DND-41 (cell line): ENCODE measurements around the gene MCC.

Source experiments
- ATAC-seq: fragments of 200-7000 bp; cut with Tn5 transposase; 3 replicates; pipeline ENCODE4 v1.9.1; 2021; ENCODE audit warnings: low read depth; ENCODE audit not compliant: insufficient read depth
- DNase-seq: peaks from one replicate; pipeline ENCODE4 v3.0.0-alpha.2; 2020
- H2AFZ ChIP-seq: 2 replicates; pipeline ENCODE4 v1.6.0; 2012; ENCODE audit warnings: low read depth, low read length
- H3K27ac ChIP-seq: 2 replicates; pipeline ENCODE4 v1.5.1; 2012; ENCODE audit warnings: low read length, inconsistent platforms
- H3K27me3 ChIP-seq: fragments of 200-600 bp; sonication (generic); 2 replicates; pipeline ENCODE4 v1.6.0; 2012; ENCODE audit warnings: low read length, mild to moderate bottlenecking, inconsistent platforms; ENCODE audit not compliant: insufficient read depth, poor library complexity
- H3K36me3 ChIP-seq: 2 replicates; pipeline ENCODE4 v1.5.1; 2012; ENCODE audit warnings: low read length, inconsistent platforms; ENCODE audit not compliant: insufficient read depth
- H3K4me1 ChIP-seq: 2 replicates; pipeline ENCODE4 v1.5.1; 2012; ENCODE audit warnings: mild to moderate bottlenecking, low read length; ENCODE audit not compliant: insufficient read depth
- H3K4me2 ChIP-seq: 2 replicates; pipeline ENCODE4 v1.6.0; 2012; ENCODE audit warnings: mild to moderate bottlenecking, moderate library complexity, low read length, inconsistent platforms; ENCODE audit not compliant: insufficient read depth
- H3K4me3 ChIP-seq, 2 experiments: fragments of 200-600 bp in 1 of 2; shearing (Covaris generic) in 1 of 2; 2 replicates each; pipeline ENCODE4 v1.5.1; 2012 to 2016; ENCODE audit warnings: inconsistent platforms in 2 of 2, low read length in 2 of 2, mild to moderate bottlenecking in 2 of 2, low read depth in 1 of 2, moderate library complexity in 1 of 2
- H3K79me2 ChIP-seq: 2 replicates; pipeline ENCODE4 v1.6.0; 2012; ENCODE audit warnings: low read length, inconsistent platforms; ENCODE audit not compliant: insufficient read depth
- H3K9ac ChIP-seq: 2 replicates; pipeline ENCODE4 v1.6.0; 2012; ENCODE audit warnings: low read depth, mild to moderate bottlenecking, inconsistent platforms, low read length, moderate library complexity
- H3K9me3 ChIP-seq: 2 replicates; pipeline ENCODE4 v1.5.1; 2012; ENCODE audit warnings: low read length, moderate library complexity, mild to moderate bottlenecking, inconsistent platforms; ENCODE audit not compliant: insufficient read depth, severe bottlenecking
- H4K20me1 ChIP-seq: 2 replicates; pipeline ENCODE4 v1.6.0; 2012; ENCODE audit warnings: low read length; ENCODE audit not compliant: insufficient read depth
- EZH2 ChIP-seq: IDR thresholded peaks from 3 replicates; pipeline ENCODE4 v1.6.1; 2012; ENCODE audit warnings: borderline replicate concordance, low read depth, mild to moderate bottlenecking, moderate library complexity, low read length, inconsistent platforms; ENCODE audit not compliant: severe bottlenecking
- TF ChIP-seq, protein P1 (sequence below): IDR thresholded peaks from 2 replicates; pipeline ENCODE4 v1.5.1; 2012; ENCODE audit warnings: borderline replicate concordance, low read length, moderate library complexity, mild to moderate bottlenecking; ENCODE audit not compliant: poor library complexity, severe bottlenecking; ENCODE audit errors: extremely low read depth

Gene MCC

GRCh38 chr5:113343343-113343742 is 144.9 kb downstream of the MCC start:
- no peak overlapping the region for H3K27ac ChIP-seq
- H3K79me2 ChIP-seq = no peaks in the 10 kb centered on the region
- ATAC-seq = no peak
- H3K4me1 ChIP-seq = no peaks in the 10 kb centered on the region
- H3K36me3 ChIP-seq = no peaks in the 10 kb centered on the region
- no peaks in the 10 kb centered on the region for H3K9me3 ChIP-seq
- H4K20me1 ChIP-seq = no peaks in the 10 kb centered on the region
- no peaks in the 10 kb centered on the region for H3K27me3 ChIP-seq
- H3K4me3 ChIP-seq = no peak overlapping the region
- no peak overlapping the region for H3K4me2 ChIP-seq
- TF ChIP-seq, protein P1, sequence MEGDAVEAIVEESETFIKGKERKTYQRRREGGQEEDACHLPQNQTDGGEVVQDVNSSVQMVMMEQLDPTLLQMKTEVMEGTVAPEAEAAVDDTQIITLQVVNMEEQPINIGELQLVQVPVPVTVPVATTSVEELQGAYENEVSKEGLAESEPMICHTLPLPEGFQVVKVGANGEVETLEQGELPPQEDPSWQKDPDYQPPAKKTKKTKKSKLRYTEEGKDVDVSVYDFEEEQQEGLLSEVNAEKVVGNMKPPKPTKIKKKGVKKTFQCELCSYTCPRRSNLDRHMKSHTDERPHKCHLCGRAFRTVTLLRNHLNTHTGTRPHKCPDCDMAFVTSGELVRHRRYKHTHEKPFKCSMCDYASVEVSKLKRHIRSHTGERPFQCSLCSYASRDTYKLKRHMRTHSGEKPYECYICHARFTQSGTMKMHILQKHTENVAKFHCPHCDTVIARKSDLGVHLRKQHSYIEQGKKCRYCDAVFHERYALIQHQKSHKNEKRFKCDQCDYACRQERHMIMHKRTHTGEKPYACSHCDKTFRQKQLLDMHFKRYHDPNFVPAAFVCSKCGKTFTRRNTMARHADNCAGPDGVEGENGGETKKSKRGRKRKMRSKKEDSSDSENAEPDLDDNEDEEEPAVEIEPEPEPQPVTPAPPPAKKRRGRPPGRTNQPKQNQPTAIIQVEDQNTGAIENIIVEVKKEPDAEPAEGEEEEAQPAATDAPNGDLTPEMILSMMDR = no peak
- no peak for TF ChIP-seq EZH2
- no peak for DNase-seq
- H3K9ac ChIP-seq = no peak overlapping the region
- H2AFZ ChIP-seq = no peak overlapping the region

DNA sequence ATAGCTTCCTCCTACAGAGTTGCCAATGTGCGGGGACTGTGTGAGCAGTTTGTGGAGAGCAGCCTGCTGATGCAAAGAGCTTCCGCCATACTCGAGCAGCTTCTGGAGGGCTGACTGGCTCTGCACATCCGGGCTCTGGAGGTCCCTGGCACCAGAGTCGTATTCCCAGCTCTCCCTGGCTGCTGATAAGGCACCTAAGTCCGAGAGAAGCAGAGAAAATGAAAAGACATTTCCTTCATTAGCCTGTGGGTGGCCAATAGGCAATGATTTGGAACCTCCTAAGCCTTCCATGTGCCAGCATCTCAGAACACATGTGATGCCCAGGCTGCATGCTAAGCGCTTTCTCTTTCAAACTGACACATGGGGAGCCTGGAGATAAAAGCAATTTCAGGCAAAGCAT is 147.7 kb downstream of the MCC start:
- DNase-seq (no peak), ATAC-seq (no peak)
- H3K27ac ChIP-seq = no peak overlapping the region
- TF ChIP-seq, protein P1 = no peak
- no peak for TF ChIP-seq EZH2
- no peaks in the 10 kb centered on the region for H3K27me3 ChIP-seq
- no peaks in the 10 kb centered on the region for H3K36me3 ChIP-seq
- no peaks in the 10 kb centered on the region for H4K20me1 ChIP-seq
- H3K79me2 ChIP-seq = no peaks in the 10 kb centered on the region
- H3K4me3 ChIP-seq = no peak overlapping the region
- no peak overlapping the region for H3K4me2 ChIP-seq
- no peak overlapping the region for H2AFZ ChIP-seq
- H3K9ac ChIP-seq = no peak overlapping the region
- no peaks in the 10 kb centered on the region for H3K9me3 ChIP-seq
- peaks cover 3% of the 10 kb centered on the region for H3K4me1 ChIP-seq

DNA sequence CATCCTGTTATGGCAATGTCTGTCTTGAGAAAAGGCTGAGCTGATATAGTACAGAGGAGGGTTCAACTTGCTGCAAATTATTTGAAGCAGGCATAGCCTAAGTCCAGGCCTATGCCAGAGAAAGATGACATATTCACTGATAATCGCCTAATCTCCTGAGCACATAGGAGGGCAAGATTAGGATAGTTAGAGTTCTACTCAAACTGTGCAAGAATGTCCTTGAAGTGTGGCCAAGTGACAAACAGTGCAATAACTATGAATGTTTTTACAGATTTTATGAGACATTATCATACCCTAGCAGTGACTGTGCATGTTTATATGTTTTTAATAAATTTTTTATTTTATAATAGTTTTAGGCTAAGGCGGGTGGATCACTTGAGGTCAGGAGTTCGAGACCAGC is 149.6 kb downstream of the MCC start:
- H3K27ac ChIP-seq = no peak overlapping the region
- no peak overlapping the region for H2AFZ ChIP-seq
- DNase-seq = no peak
- peaks cover 8% of the 10 kb centered on the region for H3K4me1 ChIP-seq
- H3K9ac ChIP-seq = no peak overlapping the region
- H3K36me3 ChIP-seq = no peaks in the 10 kb centered on the region
- H3K27me3 ChIP-seq = no peaks in the 10 kb centered on the region
- ATAC-seq = no peak
- H3K79me2 ChIP-seq = no peaks in the 10 kb centered on the region
- H3K9me3 ChIP-seq = no peaks in the 10 kb centered on the region
- TF ChIP-seq, protein P1 = no peak
- no peak for TF ChIP-seq EZH2
- no peaks in the 10 kb centered on the region for H4K20me1 ChIP-seq
- H3K4me2 ChIP-seq = no peak overlapping the region
- no peak overlapping the region for H3K4me3 ChIP-seq
